ENCODE measurements around the gene FNDC11. TPM values are rescaled to one million over a fixed set of nuclear protein-coding genes. Genes with fewer than 3 reads are reported as not detected.

FNDC11 gene
- total and polyA plus RNA-seq, 4 donors = under 0.01 to 0.01 TPM; not detected in 2

DNA sequence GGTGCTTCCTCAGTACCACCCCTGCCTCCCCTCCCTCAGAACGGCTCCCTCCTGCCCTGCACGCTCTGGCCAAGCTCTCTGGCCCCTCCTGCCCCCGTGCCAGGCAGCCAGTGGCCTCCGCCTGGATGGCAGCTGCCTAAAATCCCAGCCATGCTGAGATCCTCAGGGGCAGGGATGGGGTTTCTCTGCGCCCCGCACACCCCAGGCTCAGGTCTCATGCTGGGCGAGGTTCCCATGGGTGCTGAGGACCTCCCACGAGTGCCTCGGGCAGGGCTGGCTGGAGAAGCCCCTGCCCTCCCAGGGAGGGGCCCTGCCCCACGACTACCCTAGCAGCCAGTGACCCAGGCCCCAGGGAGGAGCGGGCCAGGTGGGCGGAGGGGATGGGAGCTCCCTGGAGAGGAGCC lies 19.5 kb upstream of the FNDC11 start (continued):
- TF ChIP-seq, protein P1, sequence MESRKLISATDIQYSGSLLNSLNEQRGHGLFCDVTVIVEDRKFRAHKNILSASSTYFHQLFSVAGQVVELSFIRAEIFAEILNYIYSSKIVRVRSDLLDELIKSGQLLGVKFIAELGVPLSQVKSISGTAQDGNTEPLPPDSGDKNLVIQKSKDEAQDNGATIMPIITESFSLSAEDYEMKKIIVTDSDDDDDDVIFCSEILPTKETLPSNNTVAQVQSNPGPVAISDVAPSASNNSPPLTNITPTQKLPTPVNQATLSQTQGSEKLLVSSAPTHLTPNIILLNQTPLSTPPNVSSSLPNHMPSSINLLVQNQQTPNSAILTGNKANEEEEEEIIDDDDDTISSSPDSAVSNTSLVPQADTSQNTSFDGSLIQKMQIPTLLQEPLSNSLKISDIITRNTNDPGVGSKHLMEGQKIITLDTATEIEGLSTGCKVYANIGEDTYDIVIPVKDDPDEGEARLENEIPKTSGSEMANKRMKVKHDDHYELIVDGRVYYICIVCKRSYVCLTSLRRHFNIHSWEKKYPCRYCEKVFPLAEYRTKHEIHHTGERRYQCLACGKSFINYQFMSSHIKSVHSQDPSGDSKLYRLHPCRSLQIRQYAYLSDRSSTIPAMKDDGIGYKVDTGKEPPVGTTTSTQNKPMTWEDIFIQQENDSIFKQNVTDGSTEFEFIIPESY (IDR thresholded peaks at IDR 0.05) = no peak
- TF ChIP-seq NR2F2 (IDR thresholded peaks at IDR 0.05) = no peak
- no peak for TF ChIP-seq SP1 (IDR thresholded peaks at IDR 0.05)
- no peak for TF ChIP-seq RXRA (IDR thresholded peaks at IDR 0.05)

DNA sequence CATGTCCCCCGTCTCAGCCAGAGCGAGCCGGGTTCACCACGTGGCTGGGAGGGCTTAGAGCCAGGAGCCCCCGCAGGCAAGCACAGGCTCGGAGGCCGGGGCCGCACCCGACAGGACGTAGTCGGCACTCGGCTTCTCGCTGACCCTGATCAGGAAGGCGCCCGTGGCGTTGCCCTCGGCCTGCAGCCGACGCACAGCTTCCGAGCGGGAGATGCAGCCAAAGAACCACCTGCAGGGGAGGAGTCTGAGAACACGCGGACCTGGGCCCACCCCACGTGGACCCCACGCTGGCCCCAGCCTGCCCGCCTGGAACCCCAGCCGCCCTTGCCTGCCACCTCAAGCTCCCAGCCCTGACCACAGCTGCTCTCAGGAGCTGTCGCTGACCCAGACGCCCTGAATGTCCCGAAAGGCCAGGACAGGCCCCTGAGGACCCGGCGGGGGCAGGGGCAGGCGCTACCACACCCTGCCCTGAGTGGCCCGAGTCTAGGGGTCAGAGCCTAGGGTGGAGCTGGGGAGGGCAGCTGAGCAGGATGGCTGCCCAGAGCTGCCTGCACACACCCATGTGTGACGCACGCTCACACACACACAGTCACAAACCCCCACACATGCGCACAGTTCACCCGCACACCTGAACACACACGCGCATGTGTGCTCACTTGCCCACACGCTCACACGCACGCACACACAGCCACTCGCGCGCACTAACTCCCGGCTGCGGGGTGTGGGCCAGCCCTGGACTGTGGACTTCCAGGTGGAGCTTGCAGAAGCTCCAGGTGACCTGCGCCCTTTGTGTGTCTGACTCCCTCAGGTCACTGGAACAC lies 18.9 kb upstream of the FNDC11 start:
- H3K36me3 ChIP-seq (ENCODE audit: control insufficient read depth in 4 of 4, insufficient read depth in 3 of 4, low read depth in 1 of 4, low read length in 3 of 4) = no peaks in the 10 kb centered on the region
- H3K9ac ChIP-seq (ENCODE audit: low read depth in 1 of 2, low read length in 2 of 2) = no peak overlapping the region
- DNase-seq (ENCODE audit: low spot score) = peak; percentile 49
- H3K9me3 ChIP-seq (ENCODE audit: control insufficient read depth in 4 of 4, low read length in 3 of 4) = no peaks in the 10 kb centered on the region
- peak overlapping the region; percentile 62 to 68 for H3K27ac ChIP-seq (ENCODE audit: low read depth in 1 of 2, low read length in 2 of 2)
- peak; percentile 76 for TF ChIP-seq SP1 (IDR thresholded peaks at IDR 0.05)
- TF ChIP-seq GABPA (IDR thresholded peaks at IDR 0.05 in 1 of 2, conservative IDR thresholded peaks at IDR 0.05 in 1 of 2) = no peak
- peak; percentile 58 for TF ChIP-seq HNF4G (IDR thresholded peaks at IDR 0.05)
- peak in 1 of 2 donors; percentile 37 for TF ChIP-seq EGR1 (IDR thresholded peaks at IDR 0.05; ENCODE audit: low read depth in 2 of 2)
- TF ChIP-seq, protein P1 (IDR thresholded peaks at IDR 0.05) = no peak
- no peak for TF ChIP-seq JUND (IDR thresholded peaks at IDR 0.05)
- TF ChIP-seq, protein P2, sequence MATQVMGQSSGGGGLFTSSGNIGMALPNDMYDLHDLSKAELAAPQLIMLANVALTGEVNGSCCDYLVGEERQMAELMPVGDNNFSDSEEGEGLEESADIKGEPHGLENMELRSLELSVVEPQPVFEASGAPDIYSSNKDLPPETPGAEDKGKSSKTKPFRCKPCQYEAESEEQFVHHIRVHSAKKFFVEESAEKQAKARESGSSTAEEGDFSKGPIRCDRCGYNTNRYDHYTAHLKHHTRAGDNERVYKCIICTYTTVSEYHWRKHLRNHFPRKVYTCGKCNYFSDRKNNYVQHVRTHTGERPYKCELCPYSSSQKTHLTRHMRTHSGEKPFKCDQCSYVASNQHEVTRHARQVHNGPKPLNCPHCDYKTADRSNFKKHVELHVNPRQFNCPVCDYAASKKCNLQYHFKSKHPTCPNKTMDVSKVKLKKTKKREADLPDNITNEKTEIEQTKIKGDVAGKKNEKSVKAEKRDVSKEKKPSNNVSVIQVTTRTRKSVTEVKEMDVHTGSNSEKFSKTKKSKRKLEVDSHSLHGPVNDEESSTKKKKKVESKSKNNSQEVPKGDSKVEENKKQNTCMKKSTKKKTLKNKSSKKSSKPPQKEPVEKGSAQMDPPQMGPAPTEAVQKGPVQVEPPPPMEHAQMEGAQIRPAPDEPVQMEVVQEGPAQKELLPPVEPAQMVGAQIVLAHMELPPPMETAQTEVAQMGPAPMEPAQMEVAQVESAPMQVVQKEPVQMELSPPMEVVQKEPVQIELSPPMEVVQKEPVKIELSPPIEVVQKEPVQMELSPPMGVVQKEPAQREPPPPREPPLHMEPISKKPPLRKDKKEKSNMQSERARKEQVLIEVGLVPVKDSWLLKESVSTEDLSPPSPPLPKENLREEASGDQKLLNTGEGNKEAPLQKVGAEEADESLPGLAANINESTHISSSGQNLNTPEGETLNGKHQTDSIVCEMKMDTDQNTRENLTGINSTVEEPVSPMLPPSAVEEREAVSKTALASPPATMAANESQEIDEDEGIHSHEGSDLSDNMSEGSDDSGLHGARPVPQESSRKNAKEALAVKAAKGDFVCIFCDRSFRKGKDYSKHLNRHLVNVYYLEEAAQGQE (IDR thresholded peaks at IDR 0.05) = peak; percentile 47
- TF ChIP-seq, protein P3, sequence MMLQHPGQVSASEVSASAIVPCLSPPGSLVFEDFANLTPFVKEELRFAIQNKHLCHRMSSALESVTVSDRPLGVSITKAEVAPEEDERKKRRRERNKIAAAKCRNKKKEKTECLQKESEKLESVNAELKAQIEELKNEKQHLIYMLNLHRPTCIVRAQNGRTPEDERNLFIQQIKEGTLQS (IDR thresholded peaks at IDR 0.05) = no peak
- TF ChIP-seq NR2F2 (IDR thresholded peaks at IDR 0.05) = peak; percentile 40
- TF ChIP-seq RXRA (IDR thresholded peaks at IDR 0.05) = peak; percentile 62 to 75
- TF ChIP-seq RAD21 (IDR thresholded peaks at IDR 0.05) = no peak
- TF ChIP-seq HNF4A (conservative IDR thresholded peaks at IDR 0.05) = peak; percentile 82 to 92
- TF ChIP-seq TAF1 (conservative IDR thresholded peaks at IDR 0.05) = no peak
- TF ChIP-seq YY1 (IDR thresholded peaks at IDR 0.05) = peak; percentile 47
- no peak for TF ChIP-seq FOXA2 (IDR thresholded peaks at IDR 0.05)
- TF ChIP-seq FOXA1 (IDR thresholded peaks at IDR 0.05) = no peak
- TF ChIP-seq, protein P4, sequence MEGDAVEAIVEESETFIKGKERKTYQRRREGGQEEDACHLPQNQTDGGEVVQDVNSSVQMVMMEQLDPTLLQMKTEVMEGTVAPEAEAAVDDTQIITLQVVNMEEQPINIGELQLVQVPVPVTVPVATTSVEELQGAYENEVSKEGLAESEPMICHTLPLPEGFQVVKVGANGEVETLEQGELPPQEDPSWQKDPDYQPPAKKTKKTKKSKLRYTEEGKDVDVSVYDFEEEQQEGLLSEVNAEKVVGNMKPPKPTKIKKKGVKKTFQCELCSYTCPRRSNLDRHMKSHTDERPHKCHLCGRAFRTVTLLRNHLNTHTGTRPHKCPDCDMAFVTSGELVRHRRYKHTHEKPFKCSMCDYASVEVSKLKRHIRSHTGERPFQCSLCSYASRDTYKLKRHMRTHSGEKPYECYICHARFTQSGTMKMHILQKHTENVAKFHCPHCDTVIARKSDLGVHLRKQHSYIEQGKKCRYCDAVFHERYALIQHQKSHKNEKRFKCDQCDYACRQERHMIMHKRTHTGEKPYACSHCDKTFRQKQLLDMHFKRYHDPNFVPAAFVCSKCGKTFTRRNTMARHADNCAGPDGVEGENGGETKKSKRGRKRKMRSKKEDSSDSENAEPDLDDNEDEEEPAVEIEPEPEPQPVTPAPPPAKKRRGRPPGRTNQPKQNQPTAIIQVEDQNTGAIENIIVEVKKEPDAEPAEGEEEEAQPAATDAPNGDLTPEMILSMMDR (IDR thresholded peaks at IDR 0.05; ENCODE audit: low read depth, low read length, missing input control) = no peak
- TF ChIP-seq, protein P5, sequence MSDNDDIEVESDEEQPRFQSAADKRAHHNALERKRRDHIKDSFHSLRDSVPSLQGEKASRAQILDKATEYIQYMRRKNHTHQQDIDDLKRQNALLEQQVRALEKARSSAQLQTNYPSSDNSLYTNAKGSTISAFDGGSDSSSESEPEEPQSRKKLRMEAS (IDR thresholded peaks at IDR 0.05) = peak; percentile 60
- H3K4me3 ChIP-seq (ENCODE audit: low read depth in 1 of 3, low read length in 3 of 3) = peak overlapping the region in 2 of 3 donors; percentile 0 to 20
- WGBS = 30% methylated on average over 49 of the region's 49 CpGs
- H3K4me1 ChIP-seq (ENCODE audit: control insufficient read depth in 4 of 4, insufficient read depth in 4 of 4, low read length in 3 of 4) = peaks cover 10 to 28% (median 21%) of the 10 kb centered on the region in 4 donors
- no peaks in the 10 kb centered on the region for H3K27me3 ChIP-seq (ENCODE audit: control insufficient read depth in 4 of 4, insufficient read depth in 4 of 4, low read length in 3 of 4)

Measured in liver (tissue), 9 donors.